Measurements from ENCODE around the gene FOXK1. TPM values are rescaled to one million over a fixed set of nuclear protein-coding genes. Genes with fewer than 3 reads are reported as not detected.

The FOXK1 gene
- total RNA-seq, 1 donor from 2014 or later: 53.6 TPM

DNA sequence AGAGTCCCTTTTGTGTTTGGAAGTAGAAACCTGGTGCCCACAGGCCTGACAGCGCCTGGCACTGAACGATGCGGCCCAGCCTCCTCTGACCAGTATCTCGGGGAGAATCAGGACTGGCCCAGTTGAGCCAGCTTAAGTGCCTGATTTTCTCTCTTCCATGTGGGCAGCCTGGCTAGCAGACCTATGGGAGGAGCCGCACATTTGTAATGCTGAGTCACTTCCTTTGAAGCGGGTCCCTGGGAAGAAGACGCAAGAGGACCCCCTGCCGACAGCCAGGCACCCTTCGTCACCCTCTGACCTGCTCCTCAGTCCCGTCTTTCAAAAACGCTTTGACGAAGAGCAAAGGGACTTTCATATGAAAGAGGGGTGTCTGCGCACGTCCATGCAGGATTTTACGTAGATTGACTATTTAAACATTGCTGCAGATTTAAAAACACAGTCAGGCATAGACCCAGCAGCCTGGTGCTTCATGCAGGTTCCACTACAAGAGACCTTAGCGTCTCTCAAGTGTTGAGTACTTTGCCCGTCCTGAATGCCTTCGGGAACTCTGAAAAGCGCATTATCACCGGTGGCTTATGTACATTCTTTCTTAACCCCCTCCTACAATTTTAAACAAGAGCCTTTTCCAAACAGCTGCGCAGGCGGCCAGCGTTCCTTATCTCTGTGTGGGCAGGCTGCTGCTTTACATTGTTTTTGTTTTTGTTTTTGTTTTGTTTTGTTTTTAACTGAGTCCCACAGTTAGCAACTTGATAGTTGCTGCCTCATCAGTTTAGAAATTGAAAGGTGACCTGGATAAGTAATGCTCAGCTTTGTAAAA lies 56.8 kb downstream of the FOXK1 start:
- H3K4me1 ChIP-seq (ENCODE audit: insufficient read depth, low read length): peaks cover 27% of the 10 kb centered on the region
- Mint-ChIP-seq H3K27ac (ENCODE audit: unreplicated experiment) (peak overlapping the region; percentile 93), H3K36me3 (ENCODE audit: low read depth, unreplicated experiment) (peaks cover 34% of the 10 kb centered on the region), H3K9me3 (ENCODE audit: unreplicated experiment) (no peaks in the 10 kb centered on the region), H3K4me3 (ENCODE audit: unreplicated experiment) (peak overlapping the region; percentile 54), H3K27me3 (ENCODE audit: low read depth, unreplicated experiment) (no peaks in the 10 kb centered on the region), H3K4me1 (ENCODE audit: low read depth, unreplicated experiment) (peaks cover 39% of the 10 kb centered on the region)
- no peaks in the 10 kb centered on the region for H4K20me1 ChIP-seq (ENCODE audit: insufficient read depth, low read length)
- TF ChIP-seq CTCF (IDR thresholded peaks at IDR 0.05; ENCODE audit: insufficient read depth, low read depth, low read length) (no peak), EZH2 (IDR thresholded peaks at IDR 0.05; ENCODE audit: insufficient read depth, low read length) (no peak)
- peak overlapping the region; percentile 78 for H3K4me2 ChIP-seq (ENCODE audit: low read length)
- no peaks in the 10 kb centered on the region for H3K9me3 ChIP-seq (ENCODE audit: insufficient read depth, low read depth, low read length)
- H2AFZ ChIP-seq (ENCODE audit: low read depth, low read length): peak overlapping the region; percentile 12
- H3K9ac ChIP-seq (ENCODE audit: low read length): peak overlapping the region; percentile 82
- H3K79me2 ChIP-seq (ENCODE audit: insufficient read depth, low read length): peaks cover 63% of the 10 kb centered on the region
- H3K27ac ChIP-seq (ENCODE audit: low read depth, low read length): peak overlapping the region; percentile 97
- DNase-seq (ENCODE audit: low read depth) (peak; percentile 90), FAIRE-seq (peak; percentile 45)
- H3K36me3 ChIP-seq (ENCODE audit: insufficient read depth, low read length): peaks cover 5% of the 10 kb centered on the region
- H3K4me3 ChIP-seq (ENCODE audit: insufficient read depth, low read depth, low read length): peak overlapping the region; percentile 31
- H3K27me3 ChIP-seq (ENCODE audit: insufficient read depth, low read length): no peaks in the 10 kb centered on the region

DNA sequence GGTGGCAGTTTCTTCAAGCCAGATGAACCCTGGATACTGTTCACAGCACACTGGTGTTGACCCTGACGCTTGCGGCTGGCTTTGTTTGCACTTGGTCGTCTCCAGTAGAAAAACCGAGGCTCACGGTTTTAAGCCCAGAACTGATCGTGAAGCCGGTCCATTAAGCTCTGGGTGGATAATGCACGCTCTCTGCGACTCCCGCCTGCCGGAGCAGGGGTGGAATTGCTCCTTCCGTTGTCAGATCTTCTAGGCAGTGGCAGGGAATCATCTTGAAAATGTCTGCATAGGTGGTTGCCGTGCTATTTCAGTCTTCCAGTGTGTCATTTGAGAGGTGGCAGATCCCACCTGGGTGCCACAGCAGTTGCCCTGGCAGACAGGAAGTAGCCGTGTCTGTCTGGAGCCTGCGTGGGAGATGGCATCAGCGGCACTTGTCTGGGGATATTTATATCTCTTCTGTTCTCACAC lies 57.5 kb downstream of the FOXK1 start:
- peak overlapping the region; percentile 82 for H3K9ac ChIP-seq (ENCODE audit: low read length)
- H3K4me3 Mint-ChIP-seq (ENCODE audit: unreplicated experiment): peak overlapping the region; percentile 54

More for the DNA sequence above, 57.5 kb downstream of the FOXK1 start:
- Histone ChIP-seq H3K36me3 (ENCODE audit: insufficient read depth, low read length) (peaks cover 5% of the 10 kb centered on the region), H3K9me3 (ENCODE audit: insufficient read depth, low read depth, low read length) (no peaks in the 10 kb centered on the region), H3K4me2 (ENCODE audit: low read length) (peak overlapping the region; percentile 78), H4K20me1 (ENCODE audit: insufficient read depth, low read length) (no peaks in the 10 kb centered on the region), H3K4me3 (ENCODE audit: insufficient read depth, low read depth, low read length) (no peak overlapping the region), H3K27ac (ENCODE audit: low read depth, low read length) (peak overlapping the region; percentile 97), H3K79me2 (ENCODE audit: insufficient read depth, low read length) (peaks cover 58% of the 10 kb centered on the region), H3K27me3 (ENCODE audit: insufficient read depth, low read length) (no peaks in the 10 kb centered on the region), H2AFZ (ENCODE audit: low read depth, low read length) (no peak overlapping the region), H3K4me1 (ENCODE audit: insufficient read depth, low read length) (peaks cover 32% of the 10 kb centered on the region)
- Mint-ChIP-seq H3K4me1 (ENCODE audit: low read depth, unreplicated experiment) (peaks cover 40% of the 10 kb centered on the region), H3K36me3 (ENCODE audit: low read depth, unreplicated experiment) (peaks cover 37% of the 10 kb centered on the region), H3K27ac (ENCODE audit: unreplicated experiment) (peak overlapping the region; percentile 93), H3K9me3 (ENCODE audit: unreplicated experiment) (no peaks in the 10 kb centered on the region), H3K27me3 (ENCODE audit: low read depth, unreplicated experiment) (no peaks in the 10 kb centered on the region)
- peak; percentile 45 for DNase-seq (ENCODE audit: low read depth)
- FAIRE-seq: no peak
- TF ChIP-seq EZH2 (IDR thresholded peaks at IDR 0.05; ENCODE audit: insufficient read depth, low read length): no peak
- peak; percentile 48 for TF ChIP-seq CTCF (IDR thresholded peaks at IDR 0.05; ENCODE audit: insufficient read depth, low read depth, low read length)
